ENCODE data around the gene DOCK1.

Gene DOCK1

GRCh38 chr10:127148933-127149220, 243.6 kb downstream of the DOCK1 start:
- DNase-seq = no peak

- no peak for DNase-seq
These were observed 244.4 kb downstream of the DOCK1 start for GRCh38 chr10:127149501-127150081.

GRCh38 chr10:127150136-127150535, 244.9 kb downstream of the DOCK1 start:
- DNase-seq = no peak

- DNase-seq = no peak
These were observed 246.3 kb downstream of the DOCK1 start for GRCh38 chr10:127151541-127151940.

GRCh38 chr10:127151981-127152699, 246.9 kb downstream of the DOCK1 start:
- DNase-seq = no peak

- DNase-seq = no peak
These were observed 248.0 kb downstream of the DOCK1 start for GRCh38 chr10:127153181-127153580.

GRCh38 chr10:127154831-127155620, 249.8 kb downstream of the DOCK1 start:
- no peak for DNase-seq

- no peak for DNase-seq
These were observed 251.9 kb downstream of the DOCK1 start for GRCh38 chr10:127157089-127157488.

- DNase-seq = no peak
These were observed 252.4 kb downstream of the DOCK1 start for GRCh38 chr10:127157506-127158200.

- no peak for DNase-seq
These were observed 253.4 kb downstream of the DOCK1 start for GRCh38 chr10:127158662-127159061.

GRCh38 chr10:127159648-127160245, 254.5 kb downstream of the DOCK1 start:
- no peak for DNase-seq

- DNase-seq = no peak
These were observed 256.3 kb downstream of the DOCK1 start for GRCh38 chr10:127161482-127161881.

- no peak for DNase-seq
These were observed 257.6 kb downstream of the DOCK1 start for GRCh38 chr10:127162841-127163240.

- DNase-seq = no peak
These were observed 263.0 kb downstream of the DOCK1 start for GRCh38 chr10:127168261-127168660.

- no peak for DNase-seq
These were observed 269.6 kb downstream of the DOCK1 start for GRCh38 chr10:127174866-127175265.

GRCh38 chr10:127175357-127176110, 270.3 kb downstream of the DOCK1 start:
- no peak for DNase-seq

GRCh38 chr10:127176649-127177048, 271.4 kb downstream of the DOCK1 start:
- no peak for DNase-seq

- DNase-seq = no peak
These were observed 274.5 kb downstream of the DOCK1 start for GRCh38 chr10:127179612-127180250.

- no peak for DNase-seq
These were observed 276.9 kb downstream of the DOCK1 start for GRCh38 chr10:127182161-127182560.

- DNase-seq = no peak
These were observed 279.4 kb downstream of the DOCK1 start for GRCh38 chr10:127184582-127184981.

- DNase-seq = no peak
These were observed 281.6 kb downstream of the DOCK1 start for GRCh38 chr10:127186813-127187212.

GRCh38 chr10:127189226-127189625, 284.0 kb downstream of the DOCK1 start:
- no peak for DNase-seq
